ENCODE measurements around the gene UGT3A1.

Gene UGT3A1

GRCh38 chr5:35902046-35902672, 89.0 kb downstream of the UGT3A1 start:
- peak; percentile 77 for ATAC-seq

More at GRCh38 chr5:35902046-35902672, 89.0 kb downstream of the UGT3A1 start:
- Mint-ChIP-seq H3K9me3 (no peaks in the 10 kb centered on the region), H3K4me1 (peaks cover 94% of the 10 kb centered on the region), H3K4me3 (peak overlapping the region in 1 of 2 donors; percentile 9), H3K27me3 (no peaks in the 10 kb centered on the region), H3K27ac (no peak overlapping the region)
- DNase-seq, result peak in 1 of 2 donors; percentile 49
